Activated naive CD4-positive, alpha-beta T cell treated with anti-CD3 and anti-CD28 coated beads for 36 hours (primary cell): ENCODE data around the gene PRKAR2B. TPM values are rescaled to one million over a fixed set of nuclear protein-coding genes. Genes with fewer than 3 reads are reported as not detected.
"Not testable (repeated sequence)": the region's sequence is repeated elsewhere in the genome, so short reads cannot be mapped to it uniquely, and the experiment has no call there.

Experiments
- CTCF ChIA-PET: fragments of 350-600 bp; sonication (Branson Sonifier 250); formaldehyde crosslinking; loops from one replicate; lab custom pipeline; 2021; ENCODE audit warnings: antibody characterized with exemption; lab: Charles Lee
- DNase-seq: peaks from one replicate; pipeline ENCODE4 v3.0.0-alpha.2; 2020
- H3K27ac Mint-ChIP-seq: one replicate; pipeline ENCODE4 v1.8.0; 2021; ENCODE audit warnings: mild to moderate bottlenecking, mixed read lengths
- H3K27me3 Mint-ChIP-seq: one replicate; pipeline ENCODE4 v1.8.0; 2021; ENCODE audit warnings: low read depth, mixed read lengths
- H3K36me3 Mint-ChIP-seq: one replicate; pipeline ENCODE4 v1.8.0; 2021; ENCODE audit warnings: low read depth, mixed read lengths
- H3K4me1 Mint-ChIP-seq: one replicate; pipeline ENCODE4 v1.8.0; 2021; ENCODE audit warnings: low read depth, mixed read lengths
- H3K4me3 Mint-ChIP-seq: one replicate; pipeline ENCODE4 v1.8.0; 2021; ENCODE audit warnings: mild to moderate bottlenecking, moderate library complexity, mixed read lengths
- H3K9me3 Mint-ChIP-seq: one replicate; pipeline ENCODE4 v1.8.0; 2021; ENCODE audit warnings: mixed read lengths
- intact Hi-C: fragments of 100-400 bp; cut with micrococcal nuclease; formaldehyde crosslinking; loops from one replicate; pipeline ENCODE4 v1.15.1; 2023
- total RNA-seq, 2 experiments: library from RNA; stranded (reverse); gene quantifications; one replicate each; pipeline ENCODE4 v1.2.3, GENCODE V29; 2021

Gene PRKAR2B
- total RNA-seq, 2 experiments from 2014 or later, result 1.5 TPM

DNA sequence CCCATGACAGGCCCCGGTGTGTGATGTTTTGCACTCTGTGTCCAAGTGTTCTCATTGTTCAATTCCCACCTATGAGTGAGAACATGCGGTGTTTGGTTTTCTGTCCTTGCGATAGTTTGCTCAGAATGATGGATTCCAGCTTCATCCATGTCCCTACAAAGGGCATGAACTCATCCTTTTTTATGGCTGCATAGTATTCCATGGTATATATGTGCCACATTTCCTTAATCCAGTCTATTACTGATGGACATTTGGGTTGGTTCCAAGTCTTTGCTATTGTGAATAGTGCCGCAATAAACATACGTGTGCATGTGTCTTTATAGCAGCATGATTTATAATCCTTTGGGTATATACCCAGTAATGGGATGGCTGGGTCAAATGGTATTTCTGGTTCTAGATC is 49.2 kb downstream of the PRKAR2B start:
- H3K9me3 Mint-ChIP-seq, H3K4me3 Mint-ChIP-seq, H3K36me3 Mint-ChIP-seq, CTCF ChIA-PET, intact Hi-C loops, H3K4me1 Mint-ChIP-seq, H3K27ac Mint-ChIP-seq, DNase-seq, H3K27me3 Mint-ChIP-seq: not testable (repeated sequence)

DNA sequence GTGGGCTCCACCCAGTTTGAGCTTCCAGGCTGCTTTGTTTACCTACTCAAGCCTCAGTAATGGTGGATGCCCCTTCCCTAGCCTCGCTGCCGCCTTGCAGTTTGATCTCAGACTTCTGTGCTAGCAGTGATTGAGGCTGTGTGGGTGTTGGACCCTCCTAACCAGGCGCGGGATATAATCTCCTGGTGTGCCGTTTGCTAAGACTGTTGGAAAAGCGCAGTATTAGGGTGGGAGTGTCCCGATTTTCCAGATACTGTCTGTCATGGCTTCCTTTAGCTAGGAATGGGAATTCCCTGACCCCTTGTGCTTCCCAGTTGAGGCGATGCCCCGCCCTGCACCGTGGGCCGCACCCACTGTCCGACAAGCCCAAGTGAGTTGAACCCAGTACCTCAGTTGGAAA is 54.6 kb downstream of the PRKAR2B start:
- DNase-seq, intact Hi-C loops, H3K36me3 Mint-ChIP-seq, H3K9me3 Mint-ChIP-seq, CTCF ChIA-PET, H3K4me3 Mint-ChIP-seq, H3K27me3 Mint-ChIP-seq, H3K4me1 Mint-ChIP-seq, H3K27ac Mint-ChIP-seq: not testable (repeated sequence)

DNA sequence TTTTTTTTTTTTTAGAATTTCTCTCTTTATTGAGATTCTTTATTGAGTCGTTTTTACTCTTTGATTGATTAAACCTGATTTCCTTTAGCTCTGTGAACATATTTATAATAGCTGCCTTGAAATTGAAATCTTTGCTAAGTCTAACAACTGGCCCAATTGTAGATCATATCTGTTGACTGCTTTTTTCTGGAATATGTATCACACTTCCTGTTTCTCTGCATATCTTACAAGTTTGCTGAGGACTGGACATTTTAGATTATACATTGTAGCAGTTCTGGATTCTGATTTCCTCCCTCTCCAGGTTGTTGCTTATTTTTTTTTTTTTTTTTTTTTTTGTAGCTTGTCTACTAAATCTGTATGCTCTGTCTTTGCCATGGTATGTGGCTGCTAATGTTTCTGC is 56.3 kb downstream of the PRKAR2B start:
- DNase-seq, result no peak
- intact Hi-C loops, result no loop called here
- peaks cover 3% of the 10 kb centered on the region for H3K4me1 Mint-ChIP-seq
- no peaks in the 10 kb centered on the region for H3K27me3 Mint-ChIP-seq
- no peak overlapping the region for H3K27ac Mint-ChIP-seq
- peaks cover 7% of the 10 kb centered on the region for H3K36me3 Mint-ChIP-seq
- H3K4me3 Mint-ChIP-seq, result no peak overlapping the region
- CTCF ChIA-PET, result no interaction called here
- peaks cover 4% of the 10 kb centered on the region for H3K9me3 Mint-ChIP-seq

GRCh38 chr7:107103369-107103768 is 58.9 kb downstream of the PRKAR2B start:
- Mint-ChIP-seq H3K36me3 (peaks cover 7% of the 10 kb centered on the region), H3K4me3 (no peak overlapping the region), H3K9me3 (peaks cover 4% of the 10 kb centered on the region), H3K27ac (no peak overlapping the region), H3K4me1 (peaks cover 3% of the 10 kb centered on the region), H3K27me3 (no peaks in the 10 kb centered on the region)
- intact Hi-C loops, result no loop called here
- CTCF ChIA-PET, result interaction anchor here (0.5 to 0.7 kb wide), 2 partner anchors 772 to 1343 kb away, joined by 3 to 7 read pairs; no protein-coding TSS in a partner anchor
- no peak for DNase-seq

- peaks cover 5% of the 10 kb centered on the region for H3K36me3 Mint-ChIP-seq
- H3K27ac Mint-ChIP-seq, result no peak overlapping the region
- CTCF ChIA-PET, result interaction anchor here (1.5 kb wide), 1 partner anchor 45 kb away, joined by 4 read pairs; no protein-coding TSS in a partner anchor
- DNase-seq, result no peak
- peaks cover 3% of the 10 kb centered on the region for H3K4me1 Mint-ChIP-seq
- no peaks in the 10 kb centered on the region for H3K27me3 Mint-ChIP-seq
- H3K9me3 Mint-ChIP-seq, result peaks cover 3% of the 10 kb centered on the region
- no peak overlapping the region for H3K4me3 Mint-ChIP-seq
- intact Hi-C loops, result no loop called here
Measured at GRCh38 chr7:107104801-107105200, 60.3 kb downstream of the PRKAR2B start.

DNA sequence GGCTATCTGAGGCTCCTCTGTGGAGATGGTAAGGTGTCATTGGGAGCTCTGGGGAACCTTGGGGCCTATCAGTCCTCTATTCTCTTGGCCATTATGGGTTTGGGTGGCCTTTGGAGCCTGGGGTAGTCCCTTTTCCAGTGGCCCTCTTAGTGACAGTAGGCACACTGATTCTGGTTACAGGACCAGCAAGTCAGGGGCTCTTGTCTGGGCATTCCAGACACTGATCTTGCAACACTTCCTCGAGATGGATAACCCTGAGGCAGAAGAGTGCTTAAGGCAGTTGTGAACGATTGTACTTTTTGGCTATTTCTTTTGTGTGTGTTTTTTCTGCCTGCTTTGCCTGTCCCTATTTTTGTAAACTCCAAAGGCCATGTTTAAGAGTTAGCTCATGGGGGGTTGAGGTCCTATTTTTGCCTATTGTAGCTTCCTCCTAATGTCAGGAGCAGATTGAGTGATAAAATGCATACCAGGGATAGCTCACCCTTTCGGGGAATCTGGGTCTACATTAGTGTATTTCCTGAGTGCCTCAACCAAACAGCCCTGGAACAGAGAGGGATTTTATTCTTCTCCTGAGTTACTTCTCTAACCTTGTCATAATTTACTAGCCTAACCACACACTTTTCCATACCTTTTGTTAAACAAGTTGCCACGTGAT is 61.2 kb downstream of the PRKAR2B start:
- Mint-ChIP-seq H3K27me3 (no peaks in the 10 kb centered on the region), H3K4me1 (peaks cover 3% of the 10 kb centered on the region), H3K36me3 (no peaks in the 10 kb centered on the region), H3K27ac (no peak overlapping the region), H3K9me3 (no peaks in the 10 kb centered on the region), H3K4me3 (no peak overlapping the region)
- intact Hi-C loops, result no loop called here
- CTCF ChIA-PET, result interaction anchor here (1.5 kb wide), 1 partner anchor 44 kb away, joined by 4 read pairs; no protein-coding TSS in a partner anchor
- DNase-seq, result no peak

DNA sequence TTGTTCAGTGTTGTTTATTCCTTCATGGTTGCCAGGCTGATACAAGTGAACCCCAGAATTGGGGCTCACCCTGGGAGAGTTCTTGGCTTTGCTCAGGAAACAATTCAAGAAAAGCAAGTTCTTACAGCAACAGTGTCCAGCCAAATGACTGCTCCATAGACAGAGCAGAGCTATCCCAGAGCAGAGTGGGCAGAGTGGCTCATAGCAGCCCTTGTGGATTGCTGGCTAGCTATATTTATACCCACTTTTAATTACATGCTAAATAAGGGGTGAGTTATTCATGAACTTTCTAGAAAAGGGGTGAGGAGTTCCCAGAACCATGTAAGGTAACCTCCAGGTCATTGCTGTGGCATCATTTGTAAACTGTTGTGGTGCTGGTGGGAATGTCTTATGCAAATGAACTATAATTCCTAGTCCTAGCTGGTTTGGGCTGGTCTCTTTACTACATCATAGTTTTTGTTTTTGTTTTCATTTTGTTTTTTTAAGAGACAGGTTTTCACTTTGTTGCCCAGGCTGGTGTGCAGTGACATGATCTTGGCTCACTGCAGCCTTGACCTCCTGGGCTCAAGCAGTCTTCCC is 64.4 kb downstream of the PRKAR2B start:
- H3K27ac Mint-ChIP-seq, result no peak overlapping the region
- H3K36me3 Mint-ChIP-seq, result no peaks in the 10 kb centered on the region
- H3K4me3 Mint-ChIP-seq, result no peak overlapping the region
- no peaks in the 10 kb centered on the region for H3K4me1 Mint-ChIP-seq
- intact Hi-C loops, result no loop called here
- no peak for DNase-seq
- no peaks in the 10 kb centered on the region for H3K27me3 Mint-ChIP-seq
- H3K9me3 Mint-ChIP-seq, result no peaks in the 10 kb centered on the region
- CTCF ChIA-PET, result interaction anchor here (0.6 to 0.8 kb wide), 2 partner anchors 38 to 275 kb away, joined by 3 read pairs; no protein-coding TSS in a partner anchor

DNA sequence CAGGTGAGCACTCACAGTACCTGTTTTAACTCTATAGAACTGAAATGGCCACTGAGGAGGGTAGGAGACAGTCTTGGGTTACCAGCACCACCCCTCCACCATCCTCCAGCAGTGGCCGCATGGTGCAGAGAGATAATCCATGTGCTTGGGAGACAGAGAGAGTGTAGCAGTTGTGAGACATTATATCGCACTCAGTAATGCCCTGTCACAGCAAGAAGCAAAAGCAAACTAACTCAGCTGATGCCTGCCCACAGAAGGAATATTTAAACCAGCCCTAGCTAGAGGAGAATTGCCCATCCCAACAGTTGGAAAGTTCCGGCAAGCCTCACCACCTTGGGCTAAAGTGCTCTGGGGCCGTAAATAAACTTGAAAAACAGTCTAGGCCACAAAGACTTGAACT is 65.5 kb downstream of the PRKAR2B start:
- Mint-ChIP-seq H3K36me3 (no peaks in the 10 kb centered on the region), H3K9me3 (no peaks in the 10 kb centered on the region), H3K4me3 (no peak overlapping the region), H3K27me3 (no peaks in the 10 kb centered on the region), H3K4me1 (no peaks in the 10 kb centered on the region), H3K27ac (no peak overlapping the region)
- intact Hi-C loops, result no loop called here
- DNase-seq, result no peak
- CTCF ChIA-PET, result no interaction called here

GRCh38 chr7:107111196-107111595 is 66.7 kb downstream of the PRKAR2B start:
- Mint-ChIP-seq H3K4me3 (no peak overlapping the region), H3K4me1 (no peaks in the 10 kb centered on the region), H3K27ac (no peak overlapping the region), H3K9me3 (no peaks in the 10 kb centered on the region), H3K36me3 (no peaks in the 10 kb centered on the region), H3K27me3 (no peaks in the 10 kb centered on the region)
- intact Hi-C loops, result no loop called here
- no peak for DNase-seq
- CTCF ChIA-PET, result no interaction called here

DNA sequence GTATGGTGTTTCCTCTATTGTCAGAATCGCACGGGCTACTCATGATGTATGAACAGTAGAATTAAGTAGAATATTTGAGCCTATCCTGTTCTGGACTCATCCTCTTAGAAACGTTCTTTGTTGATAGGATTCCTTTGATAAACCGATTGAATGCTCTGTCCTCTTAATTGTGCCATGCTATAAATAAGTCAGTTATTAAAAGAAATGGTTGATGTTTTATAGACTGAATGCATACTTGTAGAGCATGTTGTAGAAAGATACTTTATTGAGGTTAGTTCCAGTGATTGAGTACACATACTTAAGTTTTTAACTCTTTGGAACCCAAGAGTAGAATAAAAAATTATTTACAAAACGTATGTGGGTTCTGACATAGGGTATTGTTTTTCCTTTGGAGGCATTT is 69.4 kb downstream of the PRKAR2B start:
- H3K9me3 Mint-ChIP-seq, result no peaks in the 10 kb centered on the region

DNA sequence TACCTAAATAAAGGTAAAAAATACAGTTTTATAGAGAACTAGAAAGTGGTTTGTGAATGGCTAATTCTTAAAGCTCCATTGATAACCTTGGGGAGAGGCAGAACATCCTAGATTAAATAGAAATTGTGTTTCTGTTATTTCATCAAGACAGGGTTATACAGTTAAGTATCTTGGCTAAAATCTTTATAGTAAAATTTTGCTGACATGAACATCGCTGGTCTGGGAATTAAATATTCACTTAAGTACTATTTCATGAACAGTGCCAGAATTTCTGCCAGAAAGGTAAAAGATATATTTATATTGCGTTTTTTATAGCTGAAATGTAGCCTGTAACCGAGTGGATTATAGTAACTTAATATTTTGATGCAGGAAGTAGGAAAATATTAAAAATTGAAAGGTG is 70.6 kb downstream of the PRKAR2B start:
- H3K36me3 Mint-ChIP-seq, result no peaks in the 10 kb centered on the region
- intact Hi-C loops, result no loop called here
- no peaks in the 10 kb centered on the region for H3K27me3 Mint-ChIP-seq
- H3K9me3 Mint-ChIP-seq, result no peaks in the 10 kb centered on the region
- no peak overlapping the region for H3K27ac Mint-ChIP-seq
- no peak overlapping the region for H3K4me3 Mint-ChIP-seq
- no peak for DNase-seq
- CTCF ChIA-PET, result no interaction called here
- no peaks in the 10 kb centered on the region for H3K4me1 Mint-ChIP-seq

More for the DNA sequence above, 69.4 kb downstream of the PRKAR2B start:
- DNase-seq, result no peak
- H3K4me3 Mint-ChIP-seq, result no peak overlapping the region
- H3K4me1 Mint-ChIP-seq, result no peaks in the 10 kb centered on the region
- H3K27ac Mint-ChIP-seq, result no peak overlapping the region
- CTCF ChIA-PET, result no interaction called here
- H3K36me3 Mint-ChIP-seq, result no peaks in the 10 kb centered on the region
- H3K27me3 Mint-ChIP-seq, result no peaks in the 10 kb centered on the region
- intact Hi-C loops, result no loop called here

GRCh38 chr7:107115762-107116540 is 71.4 kb downstream of the PRKAR2B start:
- Mint-ChIP-seq H3K4me1 (no peaks in the 10 kb centered on the region), H3K4me3 (no peak overlapping the region), H3K36me3 (no peaks in the 10 kb centered on the region), H3K27ac (no peak overlapping the region), H3K9me3 (no peaks in the 10 kb centered on the region), H3K27me3 (no peaks in the 10 kb centered on the region)
- intact Hi-C loops, result no loop called here
- no peak for DNase-seq
- CTCF ChIA-PET, result no interaction called here
